Cerebellar nuclear complex (tissue), 1 donor: ENCODE measurements around the gene TRIM65.

ENCODE experiments used
- DNase-seq, 2 experiments: peaks; one replicate each; lab custom pipeline; 2025; lab: John Stamatoyannopoulos, UW

TRIM65 gene, protein sequence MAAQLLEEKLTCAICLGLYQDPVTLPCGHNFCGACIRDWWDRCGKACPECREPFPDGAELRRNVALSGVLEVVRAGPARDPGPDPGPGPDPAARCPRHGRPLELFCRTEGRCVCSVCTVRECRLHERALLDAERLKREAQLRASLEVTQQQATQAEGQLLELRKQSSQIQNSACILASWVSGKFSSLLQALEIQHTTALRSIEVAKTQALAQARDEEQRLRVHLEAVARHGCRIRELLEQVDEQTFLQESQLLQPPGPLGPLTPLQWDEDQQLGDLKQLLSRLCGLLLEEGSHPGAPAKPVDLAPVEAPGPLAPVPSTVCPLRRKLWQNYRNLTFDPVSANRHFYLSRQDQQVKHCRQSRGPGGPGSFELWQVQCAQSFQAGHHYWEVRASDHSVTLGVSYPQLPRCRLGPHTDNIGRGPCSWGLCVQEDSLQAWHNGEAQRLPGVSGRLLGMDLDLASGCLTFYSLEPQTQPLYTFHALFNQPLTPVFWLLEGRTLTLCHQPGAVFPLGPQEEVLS

DNA sequence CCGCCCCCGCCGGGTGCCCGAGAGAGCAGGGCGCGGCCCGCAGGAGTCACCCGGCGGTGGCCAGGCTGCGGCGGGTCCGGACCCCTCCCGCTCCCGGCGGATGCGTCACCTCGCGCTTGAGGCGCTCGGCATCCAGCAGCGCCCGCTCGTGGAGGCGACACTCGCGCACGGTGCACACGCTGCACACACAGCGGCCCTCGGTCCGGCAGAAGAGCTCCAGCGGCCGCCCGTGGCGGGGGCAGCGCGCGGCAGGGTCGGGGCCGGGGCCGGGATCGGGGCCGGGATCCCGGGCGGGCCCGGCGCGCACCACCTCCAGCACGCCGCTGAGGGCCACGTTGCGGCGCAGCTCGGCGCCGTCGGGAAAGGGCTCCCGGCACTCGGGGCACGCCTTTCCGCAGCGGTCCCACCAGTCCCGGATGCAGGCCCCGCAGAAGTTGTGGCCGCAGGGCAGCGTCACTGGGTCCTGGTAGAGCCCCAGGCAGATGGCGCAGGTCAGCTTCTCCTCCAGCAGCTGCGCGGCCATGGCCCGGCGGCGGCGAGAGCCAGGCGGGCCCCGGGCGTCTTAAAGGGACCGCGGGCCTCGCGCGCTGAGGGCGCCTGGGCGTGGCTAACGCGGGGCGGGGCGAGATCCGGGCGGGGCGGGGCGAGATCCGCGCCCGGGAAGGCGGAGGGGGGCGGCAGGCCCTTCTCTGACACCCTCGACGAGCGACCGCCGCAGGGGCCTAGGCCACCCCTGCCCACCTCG lies at the start of gene TRIM65:
Gene TRIM65, minus strand, starts transcription at position 537 of the 745 bp plus-strand sequence. Its CDS starts 14 bp downstream, at position 523.
- DNase-seq = peak in 1 of 2 experiments; percentile 19

- no peak for DNase-seq
These were observed 48.5 kb upstream of the TRIM65 start for GRCh38 chr17:75945211-75945610.

DNA sequence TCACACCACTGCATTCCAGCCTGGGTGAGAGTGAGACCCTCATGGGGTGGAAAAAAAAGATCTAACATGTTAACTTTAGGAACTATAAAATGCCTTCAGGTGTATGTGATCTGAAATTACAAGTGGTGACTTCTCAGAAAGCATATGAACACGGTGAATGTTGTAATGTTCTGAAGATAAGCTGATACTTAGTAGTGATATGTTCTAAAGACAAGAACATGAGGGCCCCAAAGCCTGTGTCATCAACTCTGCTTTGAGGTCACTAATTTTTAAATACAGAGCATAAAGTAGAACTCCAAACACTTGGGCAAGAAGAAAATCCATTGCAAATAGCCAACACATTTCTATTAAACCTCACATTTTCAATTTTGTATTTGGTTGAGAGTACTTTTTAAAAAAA lies 46.7 kb upstream of the TRIM65 start:
- no peak for DNase-seq

DNA sequence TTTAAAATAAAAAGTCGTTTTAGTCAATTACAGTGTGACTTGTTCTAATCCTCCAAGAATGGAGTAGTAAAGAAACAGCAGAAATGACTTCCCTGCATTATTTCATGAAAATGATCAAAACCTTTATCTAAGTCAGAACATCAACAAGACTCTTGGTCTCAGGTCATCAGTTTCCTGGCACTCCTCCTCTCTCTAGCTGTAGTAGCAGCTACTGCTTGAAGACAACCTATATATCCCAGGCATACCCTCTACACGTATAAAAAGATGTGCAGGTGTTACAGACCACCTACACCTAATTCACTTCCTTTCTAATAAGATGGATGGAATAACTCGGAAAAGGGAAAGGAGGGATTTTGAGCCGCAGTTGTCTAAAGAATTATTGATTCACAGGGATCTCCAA lies 45.7 kb upstream of the TRIM65 start:
- DNase-seq = no peak

GRCh38 chr17:75941442-75941819 lies 44.7 kb upstream of the TRIM65 start:
- no peak for DNase-seq

DNA sequence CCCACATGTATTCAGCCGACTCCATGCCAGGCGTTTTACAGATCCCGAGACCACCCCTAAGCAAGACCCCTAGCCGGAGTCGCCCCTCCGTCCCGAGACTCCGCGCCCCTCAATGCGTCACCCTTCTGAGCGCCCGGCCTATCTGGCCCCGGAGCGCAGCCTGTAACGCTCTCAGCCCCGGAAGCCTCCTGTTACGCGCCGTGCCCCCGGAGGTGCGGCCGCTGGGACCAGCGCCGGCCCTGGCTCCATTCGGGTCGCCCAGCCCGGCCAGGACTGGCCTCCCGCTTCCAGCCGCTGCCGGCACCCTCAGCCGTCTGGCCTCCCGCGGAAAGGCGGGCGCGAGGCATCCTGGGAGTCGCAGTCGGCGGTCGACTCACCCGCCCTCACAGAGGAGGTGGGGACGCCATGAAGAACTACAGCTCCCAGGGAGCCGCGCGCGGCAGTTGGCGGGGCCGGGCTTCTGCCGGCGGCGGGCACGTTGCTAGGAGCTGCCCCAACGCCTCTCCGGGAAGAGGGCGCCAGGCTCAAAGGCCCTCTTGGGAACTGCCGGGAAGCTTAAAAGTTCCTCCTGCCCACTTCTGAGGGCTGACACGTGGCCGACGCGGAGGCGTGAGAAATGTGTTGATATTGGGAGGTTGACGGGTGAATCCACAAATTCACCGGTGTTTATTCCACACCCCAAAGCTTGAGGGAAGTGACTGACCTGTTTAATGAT lies 44.1 kb upstream of the TRIM65 start, which contains the start of gene FBF1:
Gene FBF1, minus strand, starts transcription at position 316 of the 715 bp plus-strand sequence. CDS start 2,893 bp downstream, outside the sequence.
- DNase-seq = peak; percentile 76 to 82

GRCh38 chr17:75937652-75938051 lies 40.9 kb upstream of the TRIM65 start:
- no peak for DNase-seq

DNA sequence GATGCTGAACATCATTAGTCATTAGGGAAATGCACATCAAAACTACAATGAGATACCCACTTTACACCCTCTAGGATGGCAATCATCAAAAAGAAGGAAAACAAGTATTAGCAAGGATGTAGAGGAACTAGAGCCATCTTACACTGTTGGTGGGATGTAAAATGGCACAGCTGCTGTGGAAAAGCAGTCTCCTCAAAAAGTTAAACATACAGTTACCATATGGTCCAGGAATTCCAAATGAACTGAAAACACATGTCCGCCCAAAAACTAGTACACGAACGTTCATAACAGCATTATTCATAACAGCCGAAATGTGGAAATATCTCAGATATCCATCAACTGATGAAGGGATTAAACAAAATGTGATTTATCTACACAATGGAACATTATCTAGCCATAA lies 37.1 kb upstream of the TRIM65 start:
- DNase-seq = no peak

DNA sequence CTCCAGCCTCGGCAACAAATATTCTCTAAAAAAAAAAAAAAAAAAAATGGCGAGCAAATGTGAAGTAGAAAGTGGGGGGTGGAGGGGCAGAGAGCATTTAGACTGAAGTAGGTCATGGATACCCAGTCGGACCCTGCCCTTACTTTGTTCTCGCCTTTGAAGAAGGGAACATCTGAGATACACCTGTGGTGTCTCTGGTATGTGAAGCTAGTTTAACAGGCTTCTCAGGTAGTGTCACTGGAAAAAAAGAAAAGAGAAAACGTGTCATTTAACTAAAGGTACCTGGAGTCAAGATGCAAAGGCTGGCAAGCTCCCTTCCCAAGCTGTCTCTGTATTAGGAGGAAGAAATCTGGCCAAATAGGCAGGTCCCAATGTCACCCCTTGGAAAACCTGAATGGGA lies 36.1 kb upstream of the TRIM65 start:
- no peak for DNase-seq

DNA sequence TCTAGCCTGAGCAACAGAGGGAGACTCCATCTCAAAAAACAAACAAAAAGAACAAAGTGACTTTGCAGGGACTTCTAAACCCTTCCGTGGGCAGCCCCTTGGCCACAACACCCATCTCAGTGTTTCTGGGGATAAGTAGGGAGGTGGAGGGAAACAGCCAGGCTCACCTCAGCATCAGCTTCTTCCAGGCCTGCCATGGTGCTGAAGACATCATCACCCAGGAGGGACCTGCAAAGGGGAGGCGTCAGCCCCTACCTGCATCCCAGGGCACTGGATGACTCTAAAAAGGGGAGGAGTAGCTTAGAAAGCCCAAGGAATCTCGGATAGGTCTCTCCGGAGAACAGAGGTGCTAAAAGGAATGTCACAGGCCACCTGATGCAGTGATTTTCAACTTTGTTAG lies 34.3 kb upstream of the TRIM65 start:
- no peak for DNase-seq

DNA sequence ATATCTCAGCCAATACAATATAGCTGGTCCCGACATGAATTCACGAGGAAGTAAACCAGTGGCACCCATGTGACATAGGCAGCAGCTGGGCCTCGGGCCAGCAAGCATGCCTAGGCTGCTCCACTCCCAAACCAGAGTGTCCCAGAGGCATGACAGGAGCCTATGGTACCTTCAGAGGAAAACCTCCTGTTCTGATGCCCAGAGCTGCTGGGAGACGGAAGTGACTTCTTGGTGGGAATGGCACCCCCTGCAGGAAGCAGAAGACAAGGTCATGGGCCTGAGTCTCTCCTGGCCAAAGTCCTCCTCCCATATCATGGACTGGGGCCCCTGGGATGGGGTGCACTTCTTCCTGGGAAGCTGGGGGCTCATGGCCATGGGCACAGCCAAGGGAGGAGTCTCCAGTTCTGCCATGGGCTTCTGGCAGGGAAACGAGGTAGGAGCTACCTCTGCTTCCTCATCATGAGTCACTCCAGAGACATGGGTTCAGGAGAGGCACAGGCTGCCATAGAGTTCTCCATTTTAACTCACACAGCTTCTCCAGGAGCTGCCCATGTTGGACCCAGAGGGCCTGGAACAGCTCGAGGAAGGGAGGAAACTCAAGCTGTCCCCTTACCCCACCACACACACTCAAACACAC lies 30.7 kb upstream of the TRIM65 start:
- DNase-seq = no peak

DNA sequence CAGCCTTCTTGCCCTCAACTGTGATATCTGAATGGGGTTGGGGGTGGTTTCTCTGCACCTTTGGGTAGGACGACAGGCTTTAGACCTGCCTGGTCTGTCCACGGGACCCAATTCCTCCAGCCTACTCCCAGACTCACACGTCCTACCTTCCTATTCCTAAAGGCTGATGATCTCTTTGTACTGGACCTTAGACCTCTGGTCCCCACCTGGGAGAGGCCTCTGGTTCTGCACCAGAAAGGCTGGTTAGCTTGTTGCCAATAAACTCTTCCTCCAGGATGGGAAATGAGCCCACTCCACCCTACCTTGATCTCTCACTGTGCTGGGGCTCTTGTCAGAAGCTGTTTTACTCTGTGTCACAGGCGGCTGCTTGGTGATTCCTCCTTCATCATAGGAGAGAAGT lies 29.7 kb upstream of the TRIM65 start:
- DNase-seq = no peak

- no peak for DNase-seq
These were observed 29.2 kb upstream of the TRIM65 start for GRCh38 chr17:75925912-75926311.

- no peak for DNase-seq
These were observed 28.4 kb upstream of the TRIM65 start for GRCh38 chr17:75925103-75925502.

DNA sequence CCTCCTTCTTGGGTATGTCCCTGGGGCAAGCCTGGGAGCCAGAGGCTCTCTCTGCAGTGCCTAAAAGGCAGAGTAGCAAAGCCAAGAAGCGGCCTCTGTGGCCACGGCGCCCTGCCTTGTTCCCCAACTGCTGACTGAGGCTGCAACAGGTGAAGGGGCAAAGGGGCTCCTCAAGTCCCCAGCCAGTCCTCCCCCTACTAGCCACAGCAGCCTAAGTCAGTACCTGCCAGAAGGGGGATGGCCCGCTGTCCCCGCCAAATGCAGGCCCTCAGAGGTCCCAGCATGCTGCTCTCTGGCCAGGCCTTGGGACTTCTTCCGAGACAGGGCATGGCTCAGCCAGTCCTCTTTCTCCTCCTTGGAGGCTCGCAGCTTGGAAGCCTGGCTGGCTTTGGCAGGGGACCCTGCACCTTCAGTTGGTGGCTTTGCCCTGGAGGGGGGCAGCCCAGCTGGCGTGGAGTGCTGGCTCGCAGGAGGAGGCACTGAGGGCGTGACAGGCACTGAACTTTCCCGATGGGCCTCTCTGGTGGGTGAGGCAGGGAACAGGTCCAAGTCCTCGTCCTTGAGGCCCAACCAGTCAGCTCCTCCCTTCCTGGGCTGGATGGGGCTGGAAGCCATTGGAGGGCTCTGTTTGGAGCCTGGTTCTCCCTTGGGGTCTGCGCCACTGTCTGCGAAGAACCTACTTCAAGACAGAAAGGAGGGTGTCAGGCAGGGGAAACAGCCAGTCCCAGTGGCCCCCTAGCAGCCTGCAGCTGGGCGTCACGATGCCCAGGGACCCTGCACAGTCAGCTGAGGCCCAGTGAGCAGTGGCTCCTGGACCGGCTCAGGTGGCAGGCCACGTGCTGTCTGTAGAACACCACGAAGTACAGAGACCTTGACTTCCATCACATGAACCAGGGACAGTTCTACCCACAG lies 26.5 kb upstream of the TRIM65 start:
- no peak for DNase-seq

DNA sequence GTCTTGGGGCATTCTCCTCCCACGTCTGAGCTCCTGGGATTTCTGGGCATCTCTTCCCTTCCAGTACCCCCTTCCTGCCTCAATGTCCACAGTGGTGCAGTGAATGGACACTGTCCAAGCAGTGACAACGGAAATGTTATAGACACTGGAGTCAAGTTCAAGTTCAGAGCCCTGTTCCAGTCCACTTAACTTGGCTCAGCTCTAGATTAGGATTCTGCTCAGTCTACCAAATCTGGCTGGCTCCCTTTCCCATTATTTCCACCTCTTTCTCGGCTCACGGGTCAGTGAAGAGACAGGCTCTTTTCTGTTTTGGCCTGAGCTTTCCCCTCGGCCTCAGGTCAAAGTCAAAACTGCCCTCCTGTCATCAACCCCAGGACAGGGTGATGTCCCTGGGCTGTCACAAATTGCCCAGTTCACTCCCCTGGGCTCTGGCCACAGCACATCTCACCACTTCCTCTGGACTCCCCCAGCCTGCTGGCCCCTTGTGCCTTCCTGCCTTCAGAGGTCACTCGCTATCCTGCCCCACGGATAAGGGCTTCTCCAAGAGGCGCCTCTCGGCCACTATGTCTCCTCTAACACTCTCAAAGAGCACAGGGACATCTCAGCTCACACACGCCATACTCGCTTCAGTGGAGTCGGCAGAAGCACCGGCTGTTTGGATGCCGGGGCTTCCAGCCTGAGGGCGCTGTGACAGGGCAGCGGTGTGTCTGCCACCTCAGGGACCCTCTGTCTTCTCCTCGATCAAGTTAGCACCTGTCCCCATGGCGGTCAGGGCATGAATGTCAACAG lies 25.6 kb upstream of the TRIM65 start:
- no peak for DNase-seq

DNA sequence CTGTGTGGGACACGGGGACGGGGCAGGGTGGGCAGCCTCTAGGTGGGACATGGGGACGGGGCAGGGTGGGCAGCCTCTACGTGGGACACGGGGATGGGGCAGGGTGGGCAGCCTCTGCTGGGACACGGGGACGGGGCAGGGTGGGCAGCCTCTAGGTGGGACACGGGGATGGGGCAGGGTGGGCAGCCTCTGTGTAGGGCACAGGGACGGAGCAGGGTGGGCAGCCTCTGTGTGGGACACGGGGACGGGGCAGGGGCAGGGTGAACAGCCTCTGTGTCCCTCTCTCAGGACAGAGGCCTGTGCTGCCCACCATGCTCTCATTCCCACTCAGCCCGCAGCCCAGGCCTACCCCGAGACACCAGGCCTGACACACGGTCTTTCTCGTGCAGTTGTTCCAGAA lies 24.8 kb upstream of the TRIM65 start:
- no peak for DNase-seq

- DNase-seq = peak in 1 of 2 experiments; percentile 21
These were observed 23.4 kb upstream of the TRIM65 start for GRCh38 chr17:75920045-75920560.

DNA sequence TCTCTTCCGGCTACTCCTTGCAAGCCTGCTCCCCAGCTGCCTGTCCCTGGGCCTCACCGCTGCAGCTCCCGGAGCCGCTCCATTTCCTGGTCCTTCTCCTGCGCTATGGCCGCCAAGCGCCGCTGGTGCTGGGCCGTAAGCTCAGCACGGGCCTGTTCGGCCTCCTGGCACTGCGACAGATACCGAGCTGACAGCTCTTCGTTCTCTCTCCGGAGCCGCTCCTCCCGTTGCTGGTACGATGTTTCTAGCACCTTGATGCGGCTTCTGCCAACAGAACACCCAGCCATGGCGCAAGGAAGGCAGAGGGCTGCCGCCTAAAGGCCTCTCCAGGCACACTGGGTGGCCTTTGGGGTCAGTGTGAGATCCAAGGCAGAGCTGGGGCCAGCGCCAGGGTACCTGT lies 22.9 kb upstream of the TRIM65 start:
- no peak for DNase-seq
